HG02840 (cell line): ENCODE measurements around the gene MEOX2.

ENCODE experiments used
- ATAC-seq: cut with Tn5 transposase; IDR thresholded peaks from one replicate; pipeline ENCODE4 v1.9.1; 2021; ENCODE audit warnings: mild to moderate bottlenecking, moderate library complexity, moderate number of reproducible peaks; ENCODE audit not compliant: unreplicated experiment, low FRiP score

MEOX2 gene

GRCh38 chr7:15620491-15621185, 65.8 kb downstream of the MEOX2 start:
- ATAC-seq, result no peak

- no peak for ATAC-seq
Measured at GRCh38 chr7:15618275-15618674, 68.2 kb downstream of the MEOX2 start.

GRCh38 chr7:15612205-15612604, 74.3 kb downstream of the MEOX2 start:
- no peak for ATAC-seq

GRCh38 chr7:15610503-15610902, 76.0 kb downstream of the MEOX2 start:
- ATAC-seq, result no peak

GRCh38 chr7:15609287-15609686, 77.2 kb downstream of the MEOX2 start:
- ATAC-seq, result no peak

- ATAC-seq, result no peak
Measured at GRCh38 chr7:15607529-15608210, 78.8 kb downstream of the MEOX2 start.

- ATAC-seq, result no peak
Measured at GRCh38 chr7:15606561-15606960, 79.9 kb downstream of the MEOX2 start.

GRCh38 chr7:15604166-15604565, 82.3 kb downstream of the MEOX2 start:
- no peak for ATAC-seq

- no peak for ATAC-seq
Measured at GRCh38 chr7:15603124-15603523, 83.4 kb downstream of the MEOX2 start.

GRCh38 chr7:15602236-15602635, 84.2 kb downstream of the MEOX2 start:
- no peak for ATAC-seq

GRCh38 chr7:15601175-15601574, 85.3 kb downstream of the MEOX2 start:
- no peak for ATAC-seq

- no peak for ATAC-seq
Measured at GRCh38 chr7:15600298-15600697, 86.2 kb downstream of the MEOX2 start.

GRCh38 chr7:15594461-15594860, 92.0 kb downstream of the MEOX2 start:
- no peak for ATAC-seq

- no peak for ATAC-seq
Measured at GRCh38 chr7:15593382-15593781, 93.1 kb downstream of the MEOX2 start.

GRCh38 chr7:15586266-15586665, 100.2 kb downstream of the MEOX2 start:
- no peak for ATAC-seq

GRCh38 chr7:15584575-15584974, 101.9 kb downstream of the MEOX2 start:
- no peak for ATAC-seq

GRCh38 chr7:15582773-15583172, 103.7 kb downstream of the MEOX2 start:
- no peak for ATAC-seq

GRCh38 chr7:15581352-15581951, 105.0 kb downstream of the MEOX2 start:
- no peak for ATAC-seq

GRCh38 chr7:15580604-15581351, 105.7 kb downstream of the MEOX2 start:
- ATAC-seq, result no peak

GRCh38 chr7:15577600-15577999, 108.9 kb downstream of the MEOX2 start:
- ATAC-seq, result no peak

GRCh38 chr7:15571301-15571878, 115.1 kb downstream of the MEOX2 start:
- ATAC-seq, result no peak
